ENCODE measurements around the gene PNPLA6. TPM values are rescaled to one million over a fixed set of nuclear protein-coding genes. Genes with fewer than 3 reads are reported as not detected.

The PNPLA6 gene
- total RNA-seq, 1 experiment from 2014 or later, result 67.6 TPM

DNA sequence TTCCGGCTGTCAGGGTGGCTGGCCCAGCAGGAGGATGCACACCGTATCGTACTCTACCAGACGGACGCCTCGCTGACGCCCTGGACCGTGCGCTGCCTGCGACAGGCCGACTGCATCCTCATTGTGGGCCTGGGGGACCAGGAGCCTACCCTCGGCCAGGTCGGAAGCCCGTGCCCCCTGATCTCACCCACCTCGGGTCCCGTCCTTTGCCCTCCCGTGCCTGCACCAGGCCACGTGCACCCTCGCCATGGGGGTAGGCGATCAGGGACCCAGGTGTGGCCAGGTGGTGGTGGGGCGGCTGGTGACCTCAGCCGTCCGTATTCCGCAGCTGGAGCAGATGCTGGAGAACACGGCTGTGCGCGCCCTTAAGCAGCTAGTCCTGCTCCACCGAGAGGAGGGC is 19.0 kb downstream of the PNPLA6 start:
- Mint-ChIP-seq H3K4me1 (ENCODE audit: low read depth, unreplicated experiment) (no peaks in the 10 kb centered on the region), H3K4me3 (ENCODE audit: unreplicated experiment) (no peak overlapping the region), H3K27me3 (ENCODE audit: insufficient read depth, unreplicated experiment) (no peaks in the 10 kb centered on the region), H3K27ac (ENCODE audit: unreplicated experiment) (no peak overlapping the region), H3K9me3 (ENCODE audit: unreplicated experiment) (no peaks in the 10 kb centered on the region), H3K36me3 (ENCODE audit: insufficient read depth, unreplicated experiment) (peaks cover 12% of the 10 kb centered on the region)
- ChIA-PET CTCF (no interaction called here), POLR2A (no interaction called here)
- intact Hi-C loops (cut with micrococcal nuclease; ENCODE audit: unreplicated experiment), result no loop called here
- no peaks in the 10 kb centered on the region for H3K36me3 ChIP-seq (ENCODE audit: control insufficient read depth, insufficient read depth, low read length)
- H3K4me3 ChIP-seq (ENCODE audit: low read depth, low read length), result no peak overlapping the region
- TF ChIP-seq, protein P1, sequence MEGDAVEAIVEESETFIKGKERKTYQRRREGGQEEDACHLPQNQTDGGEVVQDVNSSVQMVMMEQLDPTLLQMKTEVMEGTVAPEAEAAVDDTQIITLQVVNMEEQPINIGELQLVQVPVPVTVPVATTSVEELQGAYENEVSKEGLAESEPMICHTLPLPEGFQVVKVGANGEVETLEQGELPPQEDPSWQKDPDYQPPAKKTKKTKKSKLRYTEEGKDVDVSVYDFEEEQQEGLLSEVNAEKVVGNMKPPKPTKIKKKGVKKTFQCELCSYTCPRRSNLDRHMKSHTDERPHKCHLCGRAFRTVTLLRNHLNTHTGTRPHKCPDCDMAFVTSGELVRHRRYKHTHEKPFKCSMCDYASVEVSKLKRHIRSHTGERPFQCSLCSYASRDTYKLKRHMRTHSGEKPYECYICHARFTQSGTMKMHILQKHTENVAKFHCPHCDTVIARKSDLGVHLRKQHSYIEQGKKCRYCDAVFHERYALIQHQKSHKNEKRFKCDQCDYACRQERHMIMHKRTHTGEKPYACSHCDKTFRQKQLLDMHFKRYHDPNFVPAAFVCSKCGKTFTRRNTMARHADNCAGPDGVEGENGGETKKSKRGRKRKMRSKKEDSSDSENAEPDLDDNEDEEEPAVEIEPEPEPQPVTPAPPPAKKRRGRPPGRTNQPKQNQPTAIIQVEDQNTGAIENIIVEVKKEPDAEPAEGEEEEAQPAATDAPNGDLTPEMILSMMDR (IDR thresholded peaks at IDR 0.05; ENCODE audit: insufficient read depth in 1 of 2, low read depth in 1 of 2, low read length in 1 of 2, severe bottlenecking in 1 of 2, unreplicated experiment in 1 of 2), result no peak
- H3K4me1 ChIP-seq, result no peaks in the 10 kb centered on the region
- no TSS peak for BruUV-seq (replicated peaks)
- no peak for DNase-seq
- no peaks in the 10 kb centered on the region for H3K9me3 ChIP-seq
- H3K27me3 ChIP-seq (replicated peaks; ENCODE audit: control insufficient read depth, insufficient read depth, low read length), result no peaks in the 10 kb centered on the region

DNA sequence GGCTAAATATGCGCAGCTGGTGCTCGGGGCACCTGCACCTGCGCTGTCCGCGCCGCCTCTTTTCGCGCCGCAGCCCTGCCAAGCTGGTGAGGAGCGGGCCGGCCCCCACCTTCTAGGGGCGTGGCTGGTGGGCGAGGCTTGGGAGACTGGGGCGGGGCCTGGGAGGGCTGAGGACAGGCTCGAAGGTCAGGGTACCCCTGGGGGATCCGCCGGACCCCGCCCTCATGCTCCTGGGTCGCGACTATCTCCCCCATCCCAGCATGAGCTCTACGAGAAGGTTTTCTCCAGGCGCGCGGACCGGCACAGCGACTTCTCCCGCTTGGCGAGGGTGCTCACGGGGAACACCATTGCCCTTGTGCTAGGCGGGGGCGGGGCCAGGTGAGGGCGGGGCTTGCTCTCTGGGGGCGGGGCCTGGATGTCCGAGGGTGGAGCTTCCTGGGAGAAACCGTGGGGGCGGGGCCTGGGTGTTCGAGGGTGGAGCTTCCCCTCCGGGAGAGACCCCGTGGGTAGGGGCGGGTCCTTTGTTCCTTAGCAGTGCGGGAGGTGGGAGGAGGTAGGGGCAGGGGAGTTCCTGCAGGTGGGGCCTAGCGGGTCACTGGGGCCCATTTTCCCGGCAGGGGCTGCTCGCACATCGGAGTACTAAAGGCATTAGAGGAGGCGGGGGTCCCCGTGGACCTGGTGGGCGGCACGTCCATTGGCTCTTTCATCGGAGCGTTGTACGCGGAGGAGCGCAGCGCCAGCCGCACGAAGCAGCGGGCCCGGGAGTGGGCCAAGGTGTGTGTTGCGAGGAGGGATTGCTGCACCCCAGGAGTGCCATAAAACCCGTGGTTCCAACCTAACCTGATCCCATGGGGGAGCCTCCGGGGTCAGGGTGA is 19.7 kb downstream of the PNPLA6 start:
- Mint-ChIP-seq H3K4me1 (ENCODE audit: low read depth, unreplicated experiment) (no peaks in the 10 kb centered on the region), H3K27me3 (ENCODE audit: insufficient read depth, unreplicated experiment) (no peaks in the 10 kb centered on the region), H3K36me3 (ENCODE audit: insufficient read depth, unreplicated experiment) (peaks cover 12% of the 10 kb centered on the region), H3K4me3 (ENCODE audit: unreplicated experiment) (no peak overlapping the region), H3K27ac (ENCODE audit: unreplicated experiment) (no peak overlapping the region), H3K9me3 (ENCODE audit: unreplicated experiment) (no peaks in the 10 kb centered on the region)
- ChIA-PET CTCF (interaction anchor here (1.1 kb wide), 1 partner anchor 13 kb away, joined by 5 read pairs; no protein-coding TSS in a partner anchor), POLR2A (no interaction called here)
- peak in 1 of 2 experiments; percentile 26 for DNase-seq
- no TSS peak for BruUV-seq (replicated peaks)
- intact Hi-C loops (cut with micrococcal nuclease; ENCODE audit: unreplicated experiment), result no loop called here
- Histone ChIP-seq H3K4me3 (ENCODE audit: low read depth, low read length) (no peak overlapping the region), H3K4me1 (no peaks in the 10 kb centered on the region), H3K36me3 (ENCODE audit: control insufficient read depth, insufficient read depth, low read length) (no peaks in the 10 kb centered on the region), H3K27me3 (replicated peaks; ENCODE audit: control insufficient read depth, insufficient read depth, low read length) (no peaks in the 10 kb centered on the region), H3K9me3 (no peaks in the 10 kb centered on the region)
- TF ChIP-seq, protein P1 (IDR thresholded peaks at IDR 0.05; ENCODE audit: insufficient read depth in 1 of 2, low read depth in 1 of 2, low read length in 1 of 2, severe bottlenecking in 1 of 2, unreplicated experiment in 1 of 2), result no peak

DNA sequence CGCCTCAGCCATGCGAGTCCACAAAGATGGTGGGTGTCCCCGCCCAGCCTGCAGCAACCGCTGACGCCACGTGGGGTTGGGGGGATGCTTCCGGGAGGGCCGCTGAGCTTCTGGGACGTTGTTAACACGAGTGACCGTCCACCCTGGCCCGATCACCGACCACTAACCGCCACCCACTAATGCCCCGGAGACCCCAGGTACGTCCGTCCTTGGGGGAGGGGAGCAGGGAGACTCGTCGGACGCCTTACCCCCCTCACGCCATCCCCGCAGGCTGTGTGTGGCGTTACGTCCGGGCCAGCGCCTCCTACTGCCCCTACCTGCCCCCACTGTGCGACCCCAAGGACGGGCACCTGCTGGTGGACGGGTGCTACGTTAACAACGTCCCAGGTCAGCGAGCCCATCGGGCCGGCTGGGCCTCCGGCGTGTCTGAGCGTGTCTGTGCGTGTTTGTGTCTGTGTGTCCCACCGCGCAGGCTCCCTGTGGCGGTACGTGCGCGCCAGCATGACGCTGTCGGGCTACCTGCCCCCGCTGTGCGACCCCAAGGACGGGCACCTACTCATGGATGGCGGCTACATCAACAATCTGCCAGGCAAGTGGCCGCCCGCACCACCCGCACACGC is 21.3 kb downstream of the PNPLA6 start:
- H3K36me3 ChIP-seq (ENCODE audit: control insufficient read depth, insufficient read depth, low read length), result no peaks in the 10 kb centered on the region
- no peaks in the 10 kb centered on the region for H3K4me1 ChIP-seq
- DNase-seq, result no peak

More for the DNA sequence above, 21.3 kb downstream of the PNPLA6 start:
- Mint-ChIP-seq H3K27me3 (ENCODE audit: insufficient read depth, unreplicated experiment) (no peaks in the 10 kb centered on the region), H3K4me1 (ENCODE audit: low read depth, unreplicated experiment) (no peaks in the 10 kb centered on the region), H3K4me3 (ENCODE audit: unreplicated experiment) (no peak overlapping the region), H3K9me3 (ENCODE audit: unreplicated experiment) (no peaks in the 10 kb centered on the region), H3K27ac (ENCODE audit: unreplicated experiment) (no peak overlapping the region), H3K36me3 (ENCODE audit: insufficient read depth, unreplicated experiment) (peaks cover 6% of the 10 kb centered on the region)
- intact Hi-C loops (cut with micrococcal nuclease; ENCODE audit: unreplicated experiment), result no loop called here
- Histone ChIP-seq H3K9me3 (no peaks in the 10 kb centered on the region), H3K27me3 (replicated peaks; ENCODE audit: control insufficient read depth, insufficient read depth, low read length) (no peaks in the 10 kb centered on the region), H3K4me3 (ENCODE audit: low read depth, low read length) (no peak overlapping the region)
- TF ChIP-seq, protein P1 (IDR thresholded peaks at IDR 0.05; ENCODE audit: insufficient read depth in 1 of 2, low read depth in 1 of 2, low read length in 1 of 2, severe bottlenecking in 1 of 2, unreplicated experiment in 1 of 2), result no peak
- no TSS peak for BruUV-seq (replicated peaks)
- CTCF ChIA-PET, result no interaction called here
- POLR2A ChIA-PET, result no interaction called here
